ENCODE results near the gene SCAF1.

GRCh38 chr19:49653466-49653806 lies 11.4 kb downstream of the SCAF1 start:
- TF ChIP-seq CTCF (IDR thresholded peaks at IDR 0.05) (no peak), POLR2AphosphoS5 (IDR thresholded peaks at IDR 0.05) (no peak), POLR2A (IDR thresholded peaks at IDR 0.05) (no peak)

All from prostate gland (tissue), 2 donors.